Urothelium cell line (cell line): Measurements from ENCODE around the gene CLTA.
A peak's percentile ranks its signal among the peaks of the same experiment; 100 is the strongest.
"Not testable (repeated sequence)": the region's sequence is repeated elsewhere in the genome, so short reads cannot be mapped to it uniquely, and the experiment has no call there.

Experiments used
- DNase-seq: peaks from one replicate; pipeline ENCODE4 v3.0.0; 2011; ENCODE audit warnings: low spot score, mixed read lengths
- FAIRE-seq: peaks from 2 replicates; lab custom pipeline; 2011; peaks lifted over from hg19 to GRCh38; lab: Jason Lieb, UNC

The CLTA gene

GRCh38 chr9:36222449-36222848 is 31.7 kb downstream of the CLTA start:
- no peak for DNase-seq
- no peak for FAIRE-seq

GRCh38 chr9:36237230-36237629 is 46.5 kb downstream of the CLTA start:
- FAIRE-seq (no peak), DNase-seq (no peak)

GRCh38 chr9:36239205-36239604 is 48.5 kb downstream of the CLTA start:
- not testable (repeated sequence) for FAIRE-seq, DNase-seq

DNA sequence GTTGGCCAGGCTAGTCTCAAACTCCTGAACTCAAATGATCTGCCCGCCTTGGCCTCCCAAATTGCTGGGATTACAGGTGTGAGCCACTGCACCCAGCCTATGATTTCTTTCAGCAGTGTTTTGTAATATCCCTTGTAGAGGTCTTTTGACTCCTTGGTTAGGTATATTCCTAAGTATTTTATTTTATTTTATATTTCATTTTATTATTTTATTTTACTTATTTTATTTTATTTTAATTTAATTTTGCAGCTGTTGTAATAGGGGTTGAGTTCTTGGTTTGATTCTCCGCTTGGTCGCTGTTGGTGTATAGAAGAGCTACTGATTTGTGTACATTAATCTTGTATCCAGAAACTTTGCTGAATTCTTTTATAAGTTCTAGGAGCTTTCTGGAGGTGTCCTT is 49.0 kb downstream of the CLTA start:
- not testable (repeated sequence) for FAIRE-seq, DNase-seq

GRCh38 chr9:36245906-36246305 is 55.2 kb downstream of the CLTA start:
- DNase-seq: no peak
- no peak for FAIRE-seq

DNA sequence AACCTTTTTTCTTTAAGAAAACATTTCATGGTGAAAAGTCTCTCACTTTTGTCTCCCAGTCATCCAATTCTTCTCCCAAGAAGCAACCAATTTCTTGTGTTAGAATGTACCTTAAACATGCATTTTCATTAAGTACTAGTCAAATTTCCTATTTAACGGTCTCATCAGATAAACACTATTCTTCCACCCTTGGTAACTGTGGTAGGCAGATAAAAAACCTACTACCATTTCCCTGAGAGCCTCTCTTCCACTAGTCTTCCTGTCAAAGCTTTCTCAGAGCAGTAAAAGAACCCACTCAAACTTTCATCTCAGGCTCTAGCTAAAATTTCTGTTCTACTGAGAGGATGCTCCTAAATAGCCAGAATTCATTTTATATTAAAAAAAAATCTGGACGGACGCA is 56.6 kb downstream of the CLTA start:
- DNase-seq (no peak), FAIRE-seq (no peak)

GRCh38 chr9:36248061-36248460 is 57.3 kb downstream of the CLTA start:
- not testable (repeated sequence) for FAIRE-seq, DNase-seq

DNA sequence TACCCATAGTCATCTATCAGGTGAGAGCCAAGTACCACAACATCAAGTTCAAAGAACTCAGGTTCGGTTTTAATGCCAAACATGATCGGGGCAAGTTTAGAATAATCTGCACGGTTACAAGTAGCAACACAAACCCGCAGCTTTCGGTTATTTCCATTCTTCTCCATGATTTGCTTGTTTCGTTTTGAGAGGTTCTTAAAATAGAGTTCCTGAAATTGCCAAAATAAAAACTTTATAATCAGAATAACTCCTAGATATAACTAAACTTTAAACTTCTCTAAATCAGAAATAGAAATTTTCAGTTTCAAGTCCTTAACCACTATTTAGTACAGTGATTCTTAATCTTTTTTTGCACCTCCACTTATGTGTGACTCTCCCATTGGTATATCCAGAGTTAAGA is 58.5 kb downstream of the CLTA start:
- no peak for DNase-seq
- no peak for FAIRE-seq

DNA sequence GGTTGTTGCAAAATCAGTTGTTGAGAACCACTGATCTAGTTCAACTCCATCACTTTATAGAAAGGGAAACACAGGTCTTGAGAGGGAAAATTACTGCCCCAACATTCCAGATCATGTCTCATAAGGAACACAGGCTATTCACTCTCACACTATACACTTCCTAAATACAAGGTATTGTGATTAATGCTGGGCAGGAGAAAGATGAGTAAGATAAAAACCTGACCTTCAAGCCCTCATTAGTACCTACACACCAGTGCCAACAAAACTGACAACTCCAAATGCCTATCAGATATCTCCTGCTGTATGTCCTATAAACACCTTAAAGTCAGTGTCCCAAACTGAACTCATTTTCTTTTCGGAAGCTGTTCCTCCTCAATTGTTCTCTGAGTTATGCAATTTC is 59.4 kb downstream of the CLTA start:
- DNase-seq (no peak), FAIRE-seq (no peak)

DNA sequence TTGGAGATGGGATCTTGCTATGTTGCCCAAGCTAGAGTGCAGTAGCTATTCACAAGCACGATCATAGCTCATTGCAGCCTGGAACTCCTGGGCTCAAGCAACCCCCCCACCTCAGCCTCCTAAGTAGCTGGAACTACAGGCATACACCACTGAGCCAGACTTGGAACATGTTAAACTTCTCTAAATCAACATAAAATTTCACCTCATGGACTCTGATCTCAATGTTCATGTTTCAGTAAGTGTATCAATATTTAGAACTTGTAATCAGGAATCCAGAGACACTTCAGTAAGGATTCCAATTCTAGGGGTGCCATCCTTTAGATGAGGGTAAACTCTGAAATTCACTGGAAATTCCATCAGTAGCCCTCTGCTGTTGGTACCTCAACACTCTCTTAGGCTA is 60.7 kb downstream of the CLTA start:
- DNase-seq (no peak), FAIRE-seq (no peak)

DNA sequence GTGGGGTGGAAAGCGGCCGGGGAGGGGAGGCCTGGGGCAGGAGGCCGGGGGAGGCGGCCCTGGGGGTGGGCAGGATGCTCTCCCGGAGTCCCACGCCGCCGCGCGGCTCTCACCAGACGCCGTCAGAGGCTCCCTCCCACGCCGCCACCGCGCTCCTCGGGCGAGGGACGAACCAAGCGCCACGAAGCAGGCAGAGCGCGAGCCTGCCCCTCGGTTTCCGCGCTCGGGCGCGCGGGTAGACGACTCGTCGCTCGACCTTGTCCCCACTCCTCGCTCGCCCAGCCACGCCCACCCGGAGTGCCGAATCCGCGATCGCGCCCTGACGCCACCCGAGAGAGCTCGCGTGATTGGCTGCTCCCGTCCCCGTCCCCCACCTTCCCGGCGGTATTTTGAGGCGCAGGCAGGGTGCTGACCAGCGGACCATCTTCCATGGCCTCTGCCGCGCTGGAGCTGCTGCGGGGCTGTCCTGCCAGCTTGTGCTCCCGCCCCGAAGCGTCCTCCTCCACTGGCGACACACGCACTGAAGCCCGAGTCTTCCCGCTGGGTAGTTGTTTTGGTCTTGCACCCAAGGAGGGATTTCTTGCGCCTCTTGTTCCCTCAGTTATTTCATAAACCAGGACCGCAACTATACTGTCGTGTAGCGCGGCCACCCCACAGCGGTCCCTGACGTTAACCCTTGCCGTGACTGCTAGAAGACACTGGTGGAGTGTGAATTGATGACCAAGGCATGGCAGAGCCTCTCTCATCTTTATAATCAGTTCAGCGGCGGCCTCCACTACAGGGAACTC is 67.7 kb downstream of the CLTA start, which contains the start of gene GNE:
TSS of gene GNE (minus strand) at position 241 of the 788 bp plus-strand sequence. CDS start 9,093 bp downstream, outside the sequence.
- DNase-seq (peak; percentile 97), FAIRE-seq (peak; percentile 20)

GRCh38 chr9:36258996-36259533 is 68.3 kb downstream of the CLTA start:
- FAIRE-seq (no peak), DNase-seq (no peak)
